ENCODE measurements around the gene RBM20. TPM values are rescaled to one million over a fixed set of nuclear protein-coding genes. Genes with fewer than 3 reads are reported as not detected.

RBM20 gene
- total and polyA plus RNA-seq, 10 of the 15 experiments (the other 5 are each of a cell fraction or from before 2014, with no cell fraction given) = 0.04 to 0.26 (median 0.15) TPM

DNA sequence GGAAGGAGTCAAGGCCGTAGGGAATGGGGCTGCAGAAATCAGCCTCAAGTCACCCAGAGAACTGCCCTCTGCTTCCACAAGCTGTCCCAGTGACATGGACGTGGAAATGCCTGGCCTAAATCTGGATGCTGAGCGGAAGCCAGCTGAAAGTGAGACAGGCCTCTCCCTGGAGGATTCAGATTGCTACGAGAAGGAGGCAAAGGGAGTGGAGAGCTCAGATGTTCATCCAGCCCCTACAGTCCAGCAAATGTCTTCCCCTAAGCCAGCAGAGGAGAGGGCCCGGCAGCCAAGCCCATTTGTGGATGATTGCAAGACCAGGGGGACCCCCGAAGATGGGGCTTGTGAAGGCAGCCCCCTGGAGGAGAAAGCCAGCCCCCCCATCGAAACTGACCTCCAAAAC lies 177.4 kb downstream of the RBM20 start:
- RAD21 ChIA-PET (ENCODE audit: unreplicated experiment) = interaction anchor here (0.8 to 2.6 kb wide), 5 partner anchors 17 to 36 kb away, joined by 3 to 7 read pairs (median 3); no protein-coding TSS in a partner anchor
- H3K9ac ChIP-seq (ENCODE audit: control insufficient read depth, insufficient read depth, low read length) = no peak overlapping the region
- whole genome bisulfite sequencing (ENCODE audit: insufficient coverage, insufficient replicate concordance, low lambda C conversion rate, missing lambda C conversion rate) = 42% methylated on average over 7 of the region's 7 CpGs
- no peaks in the 10 kb centered on the region for H3K36me3 ChIP-seq (ENCODE audit: control insufficient read depth in 2 of 2, insufficient read depth in 2 of 2, low read length in 1 of 2)
- no peaks in the 10 kb centered on the region for H3K27me3 ChIP-seq (replicated peaks in 1 of 2; ENCODE audit: control insufficient read depth in 2 of 2, insufficient read depth in 2 of 2, low read length in 1 of 2)
- H3K9me3 ChIP-seq (replicated peaks; ENCODE audit: control insufficient read depth, insufficient read depth, low read length) = no peaks in the 10 kb centered on the region
- no peaks in the 10 kb centered on the region for H4K20me1 ChIP-seq (ENCODE audit: control insufficient read depth, insufficient read depth)
- no peak overlapping the region for H3K4me2 ChIP-seq (ENCODE audit: control insufficient read depth, insufficient read depth)
- intact Hi-C loops (cut with micrococcal nuclease; ENCODE audit: unreplicated experiment) = no loop called here
- H3K27ac ChIP-seq (ENCODE audit: control insufficient read depth, insufficient read depth) = no peak overlapping the region
- H3K79me2 ChIP-seq (ENCODE audit: control insufficient read depth, insufficient read depth, low read length) = no peaks in the 10 kb centered on the region
- no TSS peak for BruUV-seq (replicated peaks)
- CTCF ChIA-PET = interaction anchor here (0.8 to 1.5 kb wide), 3 partner anchors 18 to 75 kb away, joined by 3 to 9 read pairs (median 4); no protein-coding TSS in a partner anchor
- H2AFZ ChIP-seq (ENCODE audit: control insufficient read depth, low read depth, low read length) = no peak overlapping the region
- no peak overlapping the region for H3K4me3 ChIP-seq
- peaks cover 18% of the 10 kb centered on the region for H3K4me1 ChIP-seq (ENCODE audit: control insufficient read depth, insufficient read depth, low read length)
- in situ Hi-C loops (cut with MboI) = no loop called here
- ATAC-seq (no peak), DNase-seq (ENCODE audit: low read depth, low spot score) (no peak), FAIRE-seq (no peak)
- SMC1A ChIA-PET (ENCODE audit: uncharacterized antibody, unreplicated experiment) = interaction anchor here (1.4 to 10.8 kb wide), 4 partner anchors 11 to 37 kb away, joined by 4 to 57 read pairs (median 8); no protein-coding TSS in a partner anchor
- TF ChIP-seq KAT2A (conservative IDR thresholded peaks at IDR 0.05; ENCODE audit: control insufficient read depth, low read depth, low read length) (no peak), TAF1 (IDR thresholded peaks at IDR 0.05; ENCODE audit: borderline replicate concordance, low read depth, low read length) (no peak), POLR2AphosphoS5 (IDR thresholded peaks at IDR 0.05; ENCODE audit: low read length) (no peak), LARP7 (IDR thresholded peaks at IDR 0.05) (no peak), FOXK2 (IDR thresholded peaks at IDR 0.05) (no peak), TARDBP (IDR thresholded peaks at IDR 0.05; ENCODE audit: borderline replicate concordance) (no peak), HDAC2 (IDR thresholded peaks at IDR 0.05) (no peak), EZH2 (IDR thresholded peaks at IDR 0.05; ENCODE audit: borderline replicate concordance, control insufficient read depth, low read depth, low read length) (no peak), CBX3 (IDR thresholded peaks at IDR 0.05; ENCODE audit: borderline replicate concordance, low read depth) (no peak), MTA3 (IDR thresholded peaks at IDR 0.05; ENCODE audit: borderline replicate concordance, low read length) (no peak), CREB1 (IDR thresholded peaks at IDR 0.05; ENCODE audit: low read depth) (no peak), EP300 (IDR thresholded peaks at IDR 0.05; ENCODE audit: borderline replicate concordance in 1 of 2, control insufficient read depth in 1 of 2, low read depth in 2 of 2, low read length in 2 of 2) (no peak), NFIC (IDR thresholded peaks at IDR 0.05; ENCODE audit: low read depth, low read length) (no peak), GABPA (IDR thresholded peaks at IDR 0.05; ENCODE audit: low read depth) (no peak)
- TF ChIP-seq, protein P1, sequence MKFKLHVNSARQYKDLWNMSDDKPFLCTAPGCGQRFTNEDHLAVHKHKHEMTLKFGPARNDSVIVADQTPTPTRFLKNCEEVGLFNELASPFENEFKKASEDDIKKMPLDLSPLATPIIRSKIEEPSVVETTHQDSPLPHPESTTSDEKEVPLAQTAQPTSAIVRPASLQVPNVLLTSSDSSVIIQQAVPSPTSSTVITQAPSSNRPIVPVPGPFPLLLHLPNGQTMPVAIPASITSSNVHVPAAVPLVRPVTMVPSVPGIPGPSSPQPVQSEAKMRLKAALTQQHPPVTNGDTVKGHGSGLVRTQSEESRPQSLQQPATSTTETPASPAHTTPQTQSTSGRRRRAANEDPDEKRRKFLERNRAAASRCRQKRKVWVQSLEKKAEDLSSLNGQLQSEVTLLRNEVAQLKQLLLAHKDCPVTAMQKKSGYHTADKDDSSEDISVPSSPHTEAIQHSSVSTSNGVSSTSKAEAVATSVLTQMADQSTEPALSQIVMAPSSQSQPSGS (IDR thresholded peaks at IDR 0.05; ENCODE audit: low read length) = no peak
- TF ChIP-seq, protein P2, sequence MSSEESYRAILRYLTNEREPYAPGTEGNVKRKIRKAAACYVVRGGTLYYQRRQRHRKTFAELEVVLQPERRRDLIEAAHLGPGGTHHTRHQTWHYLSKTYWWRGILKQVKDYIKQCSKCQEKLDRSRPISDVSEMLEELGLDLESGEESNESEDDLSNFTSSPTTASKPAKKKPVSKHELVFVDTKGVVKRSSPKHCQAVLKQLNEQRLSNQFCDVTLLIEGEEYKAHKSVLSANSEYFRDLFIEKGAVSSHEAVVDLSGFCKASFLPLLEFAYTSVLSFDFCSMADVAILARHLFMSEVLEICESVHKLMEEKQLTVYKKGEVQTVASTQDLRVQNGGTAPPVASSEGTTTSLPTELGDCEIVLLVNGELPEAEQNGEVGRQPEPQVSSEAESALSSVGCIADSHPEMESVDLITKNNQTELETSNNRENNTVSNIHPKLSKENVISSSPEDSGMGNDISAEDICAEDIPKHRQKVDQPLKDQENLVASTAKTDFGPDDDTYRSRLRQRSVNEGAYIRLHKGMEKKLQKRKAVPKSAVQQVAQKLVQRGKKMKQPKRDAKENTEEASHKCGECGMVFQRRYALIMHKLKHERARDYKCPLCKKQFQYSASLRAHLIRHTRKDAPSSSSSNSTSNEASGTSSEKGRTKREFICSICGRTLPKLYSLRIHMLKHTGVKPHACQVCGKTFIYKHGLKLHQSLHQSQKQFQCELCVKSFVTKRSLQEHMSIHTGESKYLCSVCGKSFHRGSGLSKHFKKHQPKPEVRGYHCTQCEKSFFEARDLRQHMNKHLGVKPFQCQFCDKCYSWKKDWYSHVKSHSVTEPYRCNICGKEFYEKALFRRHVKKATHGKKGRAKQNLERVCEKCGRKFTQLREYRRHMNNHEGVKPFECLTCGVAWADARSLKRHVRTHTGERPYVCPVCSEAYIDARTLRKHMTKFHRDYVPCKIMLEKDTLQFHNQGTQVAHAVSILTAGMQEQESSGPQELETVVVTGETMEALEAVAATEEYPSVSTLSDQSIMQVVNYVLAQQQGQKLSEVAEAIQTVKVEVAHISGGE (CRISPR knock-in tag; IDR thresholded peaks at IDR 0.05) = no peak
- TF ChIP-seq, protein P3, sequence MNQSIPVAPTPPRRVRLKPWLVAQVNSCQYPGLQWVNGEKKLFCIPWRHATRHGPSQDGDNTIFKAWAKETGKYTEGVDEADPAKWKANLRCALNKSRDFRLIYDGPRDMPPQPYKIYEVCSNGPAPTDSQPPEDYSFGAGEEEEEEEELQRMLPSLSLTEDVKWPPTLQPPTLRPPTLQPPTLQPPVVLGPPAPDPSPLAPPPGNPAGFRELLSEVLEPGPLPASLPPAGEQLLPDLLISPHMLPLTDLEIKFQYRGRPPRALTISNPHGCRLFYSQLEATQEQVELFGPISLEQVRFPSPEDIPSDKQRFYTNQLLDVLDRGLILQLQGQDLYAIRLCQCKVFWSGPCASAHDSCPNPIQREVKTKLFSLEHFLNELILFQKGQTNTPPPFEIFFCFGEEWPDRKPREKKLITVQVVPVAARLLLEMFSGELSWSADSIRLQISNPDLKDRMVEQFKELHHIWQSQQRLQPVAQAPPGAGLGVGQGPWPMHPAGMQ (IDR thresholded peaks at IDR 0.05; ENCODE audit: borderline replicate concordance) = no peak
- POLR2A ChIA-PET = interaction anchor here (0.6 kb wide), 1 partner anchor 16 kb away, joined by 3 read pairs; no protein-coding TSS in a partner anchor

All from GM12878 (cell line).